B cell (primary cell): ENCODE measurements around the gene TTPAL. TPM values are rescaled to one million over a fixed set of nuclear protein-coding genes. Genes with fewer than 3 reads are reported as not detected.

ENCODE experiments used
- ATAC-seq: fragments of 200-7000 bp; cut with Tn5 transposase; one replicate; pipeline ENCODE4 v1.10.0; 2021; ENCODE audit warnings: low read depth, mild to moderate bottlenecking, moderate number of reproducible peaks, moderate library complexity
- CTCF ChIA-PET: fragments of 350-600 bp; sonication (Branson Sonifier 250); formaldehyde crosslinking; loops from one replicate; lab custom pipeline; 2021; ENCODE audit warnings: antibody characterized with exemption, inconsistent platforms; lab: Charles Lee
- POLR2A ChIA-PET: fragments of 350-600 bp; sonication (Branson Sonifier 250); formaldehyde crosslinking; loops from one replicate; lab custom pipeline; 2021; ENCODE audit warnings: antibody characterized with exemption; lab: Charles Lee
- DNase-seq: peaks from one replicate; pipeline ENCODE4 v3.0.0; 2013
- H2AFZ ChIP-seq: 2 replicates; pipeline ENCODE4 v1.6.1; 2012; ENCODE audit warnings: mild to moderate bottlenecking, low read depth, low read length; ENCODE audit not compliant: insufficient read depth, poor library complexity, severe bottlenecking
- H3K27ac ChIP-seq, 2 donors: 1 replicate in 1 of 2; 2 replicates in 1 of 2; pipeline ENCODE4 v1.5.1; 2012 to 2013; ENCODE audit warnings: low read length in 2 of 2, mild to moderate bottlenecking in 2 of 2, moderate library complexity in 1 of 2
- H3K27me3 ChIP-seq, 4 experiments: fragments of 200-600 bp in 1 of 4; sonication (generic) in 1 of 4; replicated peaks in 1 of 4; 1 replicate in 2 of 4; 2 replicates in 2 of 4; pipeline versions ENCODE4 v1.6.1 to v1.7.0; 2013 to 2016; ENCODE audit warnings: low read length in 3 of 4, mild to moderate bottlenecking in 2 of 4, mixed read lengths in 1 of 4, moderate library complexity in 1 of 4; ENCODE audit not compliant: insufficient read depth in 4 of 4, control insufficient read depth in 3 of 4; ENCODE audit errors: control extremely low read depth in 1 of 4
- H3K36me3 ChIP-seq, 2 experiments: replicated peaks in 1 of 2; 1 replicate in 1 of 2; 2 replicates in 1 of 2; pipeline versions ENCODE4 v1.6.1 to v1.7.1; 2013; ENCODE audit warnings: low read length in 1 of 2; ENCODE audit not compliant: insufficient read depth in 2 of 2, control insufficient read depth in 1 of 2; ENCODE audit errors: control extremely low read depth in 1 of 2, extremely low read depth in 1 of 2
- H3K4me1 ChIP-seq, 2 donors: fragments of 200-600 bp in 1 of 2; sonication (generic) in 1 of 2; 1 replicate in 1 of 2; 2 replicates in 1 of 2; pipeline versions ENCODE4 v1.5.1 to v1.6.1; 2013 to 2017; ENCODE audit warnings: low read length in 2 of 2; ENCODE audit not compliant: control insufficient read depth in 2 of 2, insufficient read depth in 2 of 2
- H3K4me2 ChIP-seq: replicated peaks from 2 replicates; pipeline ENCODE3; 2012; ENCODE audit warnings: mild to moderate bottlenecking, low read depth, low read length; ENCODE audit not compliant: poor library complexity, severe bottlenecking
- H3K4me3 ChIP-seq, 5 experiments: fragments of 200-600 bp in 1 of 5; sonication (generic) in 1 of 5; 1 replicate in 3 of 5; 2 replicates in 2 of 5; pipeline versions ENCODE4 v1.5.1 to v1.7.0; 2011 to 2016; ENCODE audit warnings: low read length in 4 of 5, mild to moderate bottlenecking in 4 of 5, low read depth in 2 of 5, control low read depth in 1 of 5, moderate library complexity in 1 of 5; ENCODE audit not compliant: insufficient read depth in 1 of 5; ENCODE audit errors: control extremely low read depth in 1 of 5, extremely low read depth in 1 of 5
- H3K79me2 ChIP-seq: fragments of 200-600 bp; sonication (generic); one replicate; pipeline ENCODE4 v1.6.0; 2016; ENCODE audit warnings: low read length; ENCODE audit not compliant: control insufficient read depth, insufficient read depth
- H3K9ac ChIP-seq: fragments of 200-600 bp; sonication (generic); 2 replicates; pipeline ENCODE4 v1.6.1; 2017; ENCODE audit warnings: mild to moderate bottlenecking, low read length, moderate library complexity
- H3K9me3 ChIP-seq, 3 donors: one replicate each; pipeline versions ENCODE4 v1.6.1 to v1.7.1; 2013; ENCODE audit warnings: low read length in 2 of 3; ENCODE audit not compliant: control insufficient read depth in 2 of 3, insufficient read depth in 1 of 3; ENCODE audit errors: control extremely low read depth in 1 of 3
- H4K20me1 ChIP-seq: 2 replicates; pipeline ENCODE4 v1.6.0; 2012; ENCODE audit warnings: mild to moderate bottlenecking, low read length; ENCODE audit not compliant: insufficient read depth, control insufficient read depth, poor library complexity, severe bottlenecking
- H3K27ac Mint-ChIP-seq: one replicate; pipeline ENCODE4 v1.8.0; 2021; ENCODE audit warnings: mixed read lengths
- H3K27me3 Mint-ChIP-seq: one replicate; pipeline ENCODE4 v1.8.0; 2021; ENCODE audit warnings: mixed read lengths
- H3K4me1 Mint-ChIP-seq: one replicate; pipeline ENCODE4 v1.8.0; 2021; ENCODE audit warnings: mixed read lengths
- H3K4me3 Mint-ChIP-seq: one replicate; pipeline ENCODE4 v1.8.0; 2021; ENCODE audit warnings: mixed read lengths
- H3K9me3 Mint-ChIP-seq: one replicate; pipeline ENCODE4 v1.8.0; 2022; ENCODE audit warnings: mixed read lengths; ENCODE audit not compliant: insufficient read depth
- EZH2 ChIP-seq: IDR thresholded peaks from 2 replicates; pipeline ENCODE4 v1.6.1; 2012; ENCODE audit warnings: borderline replicate concordance, low read depth, mild to moderate bottlenecking, moderate library complexity, low read length; ENCODE audit not compliant: insufficient read depth, poor library complexity, severe bottlenecking
- WGBS: methylation state at CpG from one replicate; pipeline ENCODE4 v1.1.5; 2013; ENCODE audit warnings: missing lambda C conversion rate; ENCODE audit not compliant: insufficient coverage; 5-methylcytosine and 5-hydroxymethylcytosine counted together
- intact Hi-C: fragments of 100-400 bp; cut with micrococcal nuclease; formaldehyde crosslinking; loops from one replicate; pipeline ENCODE4 v1.10.0; 2022
- polyA plus RNA-seq: library from polyadenylated mRNA; depleted of rRNA; stranded (reverse); fragments of >200 nt; gene quantifications from 2 replicates; pipeline ENCODE4 v1.2.3, GENCODE V29; 2012
- total RNA-seq, 2 donors: library from RNA; stranded (reverse); fragments of 120-200 nt in 1 of 2; gene quantifications; 1 replicate in 1 of 2; 2 replicates in 1 of 2; pipeline versions ENCODE4 v1.2.3 to v1.2.4, GENCODE V29; 2013 to 2022
- TF ChIP-seq, protein P1 (sequence below): fragments of 200-600 bp; IDR thresholded peaks from one replicate; pipeline ENCODE4 v1.8.0; 2022; ENCODE audit warnings: antibody characterized with exemption, mild to moderate bottlenecking

Gene TTPAL
- total and polyA plus RNA-seq, 2 donors (not counting 1 experiment from before 2014, with no cell fraction given): 4.0 to 26.8 TPM

GRCh38 chr20:44532981-44533331 is 57.3 kb downstream of the TTPAL start:
- H3K4me1 ChIP-seq: peaks cover 11 to 16% of the 10 kb centered on the region in 2 donors
- no peak overlapping the region for H3K4me3 Mint-ChIP-seq
- no peaks in the 10 kb centered on the region for H3K79me2 ChIP-seq
- H3K9ac ChIP-seq: no peak overlapping the region
- H3K9me3 ChIP-seq: no peaks in the 10 kb centered on the region
- H3K4me2 ChIP-seq: no peak overlapping the region
- ChIA-PET POLR2A (no interaction called here), CTCF (interaction anchor here (3.1 kb wide), 1 partner anchor 77 kb away, joined by 11 read pairs; no protein-coding TSS in a partner anchor)
- no peak overlapping the region for H3K27ac ChIP-seq
- TF ChIP-seq EZH2: no peak
- TF ChIP-seq, protein P1, sequence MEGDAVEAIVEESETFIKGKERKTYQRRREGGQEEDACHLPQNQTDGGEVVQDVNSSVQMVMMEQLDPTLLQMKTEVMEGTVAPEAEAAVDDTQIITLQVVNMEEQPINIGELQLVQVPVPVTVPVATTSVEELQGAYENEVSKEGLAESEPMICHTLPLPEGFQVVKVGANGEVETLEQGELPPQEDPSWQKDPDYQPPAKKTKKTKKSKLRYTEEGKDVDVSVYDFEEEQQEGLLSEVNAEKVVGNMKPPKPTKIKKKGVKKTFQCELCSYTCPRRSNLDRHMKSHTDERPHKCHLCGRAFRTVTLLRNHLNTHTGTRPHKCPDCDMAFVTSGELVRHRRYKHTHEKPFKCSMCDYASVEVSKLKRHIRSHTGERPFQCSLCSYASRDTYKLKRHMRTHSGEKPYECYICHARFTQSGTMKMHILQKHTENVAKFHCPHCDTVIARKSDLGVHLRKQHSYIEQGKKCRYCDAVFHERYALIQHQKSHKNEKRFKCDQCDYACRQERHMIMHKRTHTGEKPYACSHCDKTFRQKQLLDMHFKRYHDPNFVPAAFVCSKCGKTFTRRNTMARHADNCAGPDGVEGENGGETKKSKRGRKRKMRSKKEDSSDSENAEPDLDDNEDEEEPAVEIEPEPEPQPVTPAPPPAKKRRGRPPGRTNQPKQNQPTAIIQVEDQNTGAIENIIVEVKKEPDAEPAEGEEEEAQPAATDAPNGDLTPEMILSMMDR: no peak
- no peaks in the 10 kb centered on the region for H4K20me1 ChIP-seq
- ATAC-seq (no peak), DNase-seq (no peak)
- peaks cover 6% of the 10 kb centered on the region for H3K4me1 Mint-ChIP-seq
- H2AFZ ChIP-seq: no peak overlapping the region
- no peaks in the 10 kb centered on the region for H3K36me3 ChIP-seq
- 80% methylated on average over 1 of the region's 2 CpGs for WGBS
- no peak overlapping the region for H3K27ac Mint-ChIP-seq
- no peaks in the 10 kb centered on the region for H3K27me3 ChIP-seq
- H3K4me3 ChIP-seq: no peak overlapping the region
- no peaks in the 10 kb centered on the region for H3K27me3 Mint-ChIP-seq
- intact Hi-C loops: loop anchor here (5.0 kb wide), 1 partner anchor 44 kb away; no protein-coding TSS in a partner anchor
- H3K9me3 Mint-ChIP-seq: no peaks in the 10 kb centered on the region

GRCh38 chr20:44533928-44534327 is 58.3 kb downstream of the TTPAL start:
- Mint-ChIP-seq H3K27ac (no peak overlapping the region), H3K4me1 (peaks cover 6% of the 10 kb centered on the region), H3K9me3 (no peaks in the 10 kb centered on the region), H3K27me3 (no peaks in the 10 kb centered on the region), H3K4me3 (no peak overlapping the region)
- 91% methylated on average over 3 of the region's 4 CpGs for WGBS
- no peak overlapping the region for H3K9ac ChIP-seq
- no peaks in the 10 kb centered on the region for H3K9me3 ChIP-seq
- peaks cover 11 to 16% of the 10 kb centered on the region in 2 donors for H3K4me1 ChIP-seq
- no peak overlapping the region for H3K4me2 ChIP-seq
- intact Hi-C loops: loop anchor here (5.0 kb wide), 1 partner anchor 43 kb away; no protein-coding TSS in a partner anchor
- CTCF ChIA-PET: interaction anchor here (0.7 to 3.1 kb wide), 4 partner anchors 42 to 112 kb away, joined by 3 to 11 read pairs (median 3); no protein-coding TSS in a partner anchor
- H4K20me1 ChIP-seq: no peaks in the 10 kb centered on the region
- POLR2A ChIA-PET: interaction anchor here (1.0 kb wide), 1 partner anchor 42 kb away, joined by 4 read pairs; no protein-coding TSS in a partner anchor
- no peaks in the 10 kb centered on the region for H3K27me3 ChIP-seq
- no peak overlapping the region for H3K27ac ChIP-seq
- no peak overlapping the region for H2AFZ ChIP-seq
- TF ChIP-seq, protein P1: no peak
- TF ChIP-seq EZH2: no peak
- DNase-seq (no peak), ATAC-seq (no peak)
- no peaks in the 10 kb centered on the region for H3K36me3 ChIP-seq
- no peaks in the 10 kb centered on the region for H3K79me2 ChIP-seq
- no peak overlapping the region for H3K4me3 ChIP-seq
